Stimulated activated memory B cell treated with anti-CD40 and anti-IgM and Interleukin-4, amounts not matched to agents 10 μg/mL and 1 μg/mL and 100 μg/mL, for 72 hours (primary cell): ENCODE data around the gene TJP2.

Experiments used
- ATAC-seq: fragments of 150-1000 bp; cut with Tn5 transposase; 2 replicates; pipeline ENCODE4 v1.10.0; 2021
- H3K27ac Mint-ChIP-seq: one replicate; pipeline ENCODE4 v1.8.0; 2022; ENCODE audit warnings: mild to moderate bottlenecking, mixed read lengths
- H3K27me3 Mint-ChIP-seq: one replicate; pipeline ENCODE4 v1.8.0; 2022; ENCODE audit warnings: mixed read lengths
- H3K36me3 Mint-ChIP-seq: one replicate; pipeline ENCODE4 v1.8.0; 2022; ENCODE audit warnings: mixed read lengths
- H3K4me1 Mint-ChIP-seq: one replicate; pipeline ENCODE4 v1.8.0; 2022; ENCODE audit warnings: mixed read lengths
- H3K4me3 Mint-ChIP-seq: one replicate; pipeline ENCODE4 v1.8.0; 2022; ENCODE audit warnings: mild to moderate bottlenecking, moderate library complexity, mixed read lengths
- H3K9me3 Mint-ChIP-seq: one replicate; pipeline ENCODE4 v1.8.0; 2022; ENCODE audit warnings: mixed read lengths

TJP2 gene

DNA sequence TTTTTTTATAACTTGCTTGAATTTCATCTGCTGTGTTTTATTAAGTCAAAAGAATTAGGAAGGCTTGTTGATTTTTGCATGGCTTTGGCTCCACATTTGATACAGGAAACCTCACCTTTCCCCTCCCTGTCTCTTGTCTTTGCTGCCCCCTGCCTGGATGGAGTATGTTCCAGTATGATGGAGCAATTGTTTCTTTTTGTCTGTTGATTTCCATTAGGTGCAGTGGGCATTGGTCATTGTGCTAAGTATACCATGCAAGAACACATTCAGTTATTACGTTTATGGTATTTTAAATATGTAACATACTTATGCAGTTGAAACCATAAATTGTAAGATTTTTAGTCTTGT, 19.6 kb downstream of the TJP2 start:
- Mint-ChIP-seq H3K9me3 (no peaks in the 10 kb centered on the region), H3K27me3 (no peaks in the 10 kb centered on the region), H3K4me3 (no peak overlapping the region), H3K4me1 (peaks cover 9% of the 10 kb centered on the region), H3K36me3 (no peaks in the 10 kb centered on the region), H3K27ac (no peak overlapping the region)
- no peak for ATAC-seq

DNA sequence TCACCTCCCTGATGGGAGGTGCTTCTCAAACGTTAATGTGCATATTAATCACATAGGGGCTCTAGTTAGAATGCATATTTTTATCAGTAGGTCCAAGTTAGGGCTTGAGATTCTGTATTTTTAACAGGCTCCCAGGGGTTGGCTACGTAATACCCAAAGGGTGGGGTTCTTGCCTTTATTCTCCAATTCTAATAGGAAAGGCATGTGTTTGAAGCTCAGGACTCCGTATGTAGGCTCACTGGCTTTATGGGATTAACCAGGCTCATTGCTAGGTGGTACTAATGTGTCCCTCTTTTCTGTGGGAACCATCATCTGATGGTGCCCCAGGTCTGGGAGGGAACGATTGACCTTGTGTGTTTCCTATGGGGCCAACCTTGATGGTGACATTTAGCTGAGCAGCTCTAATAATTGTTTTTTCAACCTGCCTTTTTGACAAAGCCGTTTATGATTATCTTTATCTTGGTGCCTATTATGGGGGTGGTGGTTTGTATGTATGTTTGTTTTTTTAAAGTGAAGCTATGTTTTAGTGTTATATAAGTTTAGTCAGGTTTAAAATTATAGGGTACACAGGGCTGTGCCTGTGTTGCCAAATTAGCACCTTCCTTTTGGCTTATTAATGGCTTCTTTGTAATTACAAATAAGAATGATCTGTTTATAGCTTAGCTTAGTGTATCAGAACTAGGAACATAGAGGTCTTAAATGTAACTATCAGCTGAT, 20.8 kb downstream of the TJP2 start:
- Mint-ChIP-seq H3K27me3 (no peaks in the 10 kb centered on the region), H3K4me3 (no peak overlapping the region), H3K4me1 (peaks cover 13% of the 10 kb centered on the region), H3K9me3 (no peaks in the 10 kb centered on the region), H3K36me3 (no peaks in the 10 kb centered on the region), H3K27ac (no peak overlapping the region)
- ATAC-seq, result no peak

DNA sequence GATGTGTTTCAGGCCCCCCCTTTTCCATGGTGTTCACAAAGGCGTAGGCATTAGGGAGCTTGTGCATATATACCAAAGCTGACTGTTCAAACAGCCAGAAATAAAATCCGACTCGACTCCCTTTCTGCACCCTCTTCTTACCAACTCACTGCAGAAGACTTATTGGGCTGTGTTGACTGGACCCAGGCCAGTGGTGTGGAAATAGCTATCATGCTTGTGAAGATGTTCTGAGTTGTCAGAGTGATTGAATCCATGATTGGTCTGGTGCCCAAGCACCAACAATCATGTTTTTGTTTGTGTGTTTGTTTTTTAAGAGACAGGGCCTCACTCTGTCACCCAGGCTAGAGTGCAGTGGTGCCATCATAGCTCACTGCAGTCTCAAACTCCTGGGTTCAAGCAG, 21.6 kb downstream of the TJP2 start:
- no peaks in the 10 kb centered on the region for H3K27me3 Mint-ChIP-seq
- no peak for ATAC-seq
- H3K9me3 Mint-ChIP-seq, result no peaks in the 10 kb centered on the region
- H3K4me1 Mint-ChIP-seq, result peaks cover 15% of the 10 kb centered on the region
- no peak overlapping the region for H3K27ac Mint-ChIP-seq
- H3K36me3 Mint-ChIP-seq, result no peaks in the 10 kb centered on the region
- H3K4me3 Mint-ChIP-seq, result no peak overlapping the region

DNA sequence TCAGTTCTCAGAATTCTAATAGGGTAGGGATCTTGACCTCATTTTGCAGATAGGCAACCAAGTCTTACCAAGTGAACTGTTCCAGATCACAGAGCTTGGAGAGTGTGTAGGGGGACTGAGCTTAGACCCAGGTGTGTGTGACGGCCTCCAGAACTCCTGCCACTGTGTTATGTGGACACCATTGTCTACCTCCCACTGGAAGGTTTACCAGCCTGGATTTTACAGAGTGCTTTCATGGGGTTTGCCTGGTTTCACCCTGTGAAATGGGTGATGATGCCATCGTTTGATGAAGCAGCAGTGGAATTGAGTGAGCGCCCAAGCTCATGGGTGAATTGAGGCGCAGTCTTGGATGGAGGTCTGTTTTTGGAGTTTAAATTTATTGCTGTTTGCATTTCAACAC, 23.6 kb downstream of the TJP2 start:
- Mint-ChIP-seq H3K36me3 (no peaks in the 10 kb centered on the region), H3K4me1 (peaks cover 13% of the 10 kb centered on the region), H3K4me3 (no peak overlapping the region), H3K9me3 (no peaks in the 10 kb centered on the region), H3K27me3 (no peaks in the 10 kb centered on the region), H3K27ac (no peak overlapping the region)
- no peak for ATAC-seq

DNA sequence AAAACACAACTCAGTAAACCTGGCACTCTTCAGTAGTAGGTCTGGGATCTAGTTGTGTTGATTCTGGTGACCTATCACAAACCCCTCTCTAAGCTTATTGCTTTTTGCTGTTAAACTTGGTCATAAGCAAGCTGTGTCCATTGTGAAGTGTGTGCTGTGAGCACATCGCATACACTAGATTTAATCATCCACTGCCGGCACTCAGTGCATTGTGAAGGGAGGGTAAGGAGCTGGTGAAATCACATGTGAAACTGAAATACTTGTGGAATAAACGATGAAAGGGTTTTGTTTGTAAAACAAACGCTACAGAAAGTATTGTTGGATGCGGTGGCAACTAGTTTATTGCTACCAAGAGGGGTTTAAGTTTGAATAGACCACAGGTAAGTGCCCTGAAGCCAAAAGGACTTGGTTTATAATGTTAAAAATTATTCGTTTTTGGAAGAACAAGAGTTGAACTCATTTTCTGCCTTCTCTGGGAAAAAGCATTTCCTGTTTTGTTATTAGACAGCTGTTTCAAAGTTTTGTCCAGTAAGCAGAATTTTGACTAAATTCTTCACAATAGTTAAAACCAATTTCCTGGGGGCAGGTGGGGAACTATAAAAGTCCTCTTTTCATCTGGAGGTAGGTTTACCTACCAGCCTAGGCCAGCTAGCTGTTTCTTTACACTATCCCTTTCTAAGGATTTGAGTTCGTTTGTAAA, 24.6 kb downstream of the TJP2 start:
- ATAC-seq, result no peak
- H3K27me3 Mint-ChIP-seq, result no peaks in the 10 kb centered on the region
- no peaks in the 10 kb centered on the region for H3K9me3 Mint-ChIP-seq
- H3K36me3 Mint-ChIP-seq, result no peaks in the 10 kb centered on the region
- no peak overlapping the region for H3K4me3 Mint-ChIP-seq
- no peak overlapping the region for H3K27ac Mint-ChIP-seq
- H3K4me1 Mint-ChIP-seq, result peaks cover 13% of the 10 kb centered on the region

DNA sequence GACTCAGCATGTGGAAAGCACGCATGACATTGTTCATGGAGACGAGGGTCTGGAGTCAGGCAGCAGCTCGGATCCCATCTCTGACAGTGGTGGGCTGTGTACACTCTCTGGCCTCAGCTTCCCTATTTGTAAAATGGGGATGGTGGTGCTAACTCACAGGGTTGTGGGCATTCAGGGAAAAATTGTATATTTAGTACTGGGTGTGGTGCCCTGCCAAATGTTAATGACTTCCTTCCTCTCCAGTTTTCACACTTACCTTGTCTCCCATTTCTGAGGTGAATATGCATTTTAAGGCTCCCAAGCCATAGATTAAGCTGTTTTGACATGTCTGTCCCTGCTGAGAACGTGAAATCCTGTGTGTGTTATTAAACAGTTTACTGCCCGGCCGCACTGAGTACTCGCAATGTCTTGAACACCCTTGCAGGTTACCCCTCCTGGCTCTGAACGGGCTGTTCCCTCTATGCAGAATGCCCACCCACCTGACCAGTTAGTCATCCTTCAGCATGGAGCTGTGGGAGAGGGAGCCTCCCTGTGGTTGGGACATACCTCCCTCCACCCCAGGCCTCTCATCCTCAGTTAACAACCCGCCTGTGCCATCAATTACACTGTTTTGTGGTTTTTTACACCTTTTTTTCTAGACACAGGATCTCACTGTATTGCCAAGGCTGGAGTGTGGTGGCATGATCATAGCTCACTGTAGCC, 25.8 kb downstream of the TJP2 start:
- Mint-ChIP-seq H3K4me1 (peaks cover 13% of the 10 kb centered on the region), H3K27me3 (no peaks in the 10 kb centered on the region), H3K36me3 (no peaks in the 10 kb centered on the region), H3K9me3 (no peaks in the 10 kb centered on the region), H3K27ac (no peak overlapping the region), H3K4me3 (no peak overlapping the region)
- no peak for ATAC-seq

DNA sequence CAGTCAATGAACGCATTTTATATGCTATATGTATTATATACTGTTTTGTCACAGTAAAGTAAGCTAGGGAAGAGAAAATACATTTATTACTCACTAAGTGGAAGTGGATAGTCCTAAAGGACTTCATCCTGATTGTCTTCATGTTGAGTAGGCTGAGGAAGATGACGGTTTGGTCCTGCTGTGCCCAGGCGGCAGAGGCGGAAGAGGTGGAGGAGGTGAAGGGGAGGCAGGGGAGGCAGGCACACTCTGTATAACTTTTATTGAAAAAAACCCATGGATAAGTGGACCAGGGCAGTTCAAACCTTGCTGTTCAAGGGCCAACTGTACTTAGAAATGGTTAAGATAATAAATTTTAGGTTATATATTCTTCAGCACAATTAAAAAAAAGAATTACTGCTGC, 28.5 kb downstream of the TJP2 start:
- Mint-ChIP-seq H3K27ac (no peak overlapping the region), H3K4me1 (peaks cover 13% of the 10 kb centered on the region), H3K36me3 (no peaks in the 10 kb centered on the region), H3K9me3 (no peaks in the 10 kb centered on the region), H3K4me3 (no peak overlapping the region), H3K27me3 (no peaks in the 10 kb centered on the region)
- ATAC-seq, result no peak

DNA sequence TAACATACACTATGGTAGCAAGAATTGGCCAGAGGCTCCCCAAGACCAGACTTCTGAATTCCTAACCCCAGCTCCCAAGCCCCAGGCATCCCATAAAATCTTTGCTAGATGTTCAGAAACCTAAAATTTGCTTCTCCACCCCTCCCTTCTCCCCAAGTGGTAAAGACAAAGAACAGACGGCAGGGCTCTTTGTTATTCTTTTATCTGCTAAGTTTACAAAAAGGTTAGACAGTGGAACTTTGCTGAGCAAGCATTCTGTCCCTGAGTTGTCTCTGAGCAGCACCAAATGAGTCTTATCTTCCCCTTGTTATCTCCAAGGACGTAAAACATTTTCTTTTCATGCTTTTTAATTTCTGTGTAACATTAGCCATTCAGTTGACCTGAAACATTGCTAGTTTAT, 30.2 kb downstream of the TJP2 start:
- Mint-ChIP-seq H3K27ac (no peak overlapping the region), H3K4me1 (peaks cover 13% of the 10 kb centered on the region), H3K27me3 (no peaks in the 10 kb centered on the region), H3K9me3 (no peaks in the 10 kb centered on the region), H3K36me3 (no peaks in the 10 kb centered on the region), H3K4me3 (no peak overlapping the region)
- ATAC-seq, result no peak

DNA sequence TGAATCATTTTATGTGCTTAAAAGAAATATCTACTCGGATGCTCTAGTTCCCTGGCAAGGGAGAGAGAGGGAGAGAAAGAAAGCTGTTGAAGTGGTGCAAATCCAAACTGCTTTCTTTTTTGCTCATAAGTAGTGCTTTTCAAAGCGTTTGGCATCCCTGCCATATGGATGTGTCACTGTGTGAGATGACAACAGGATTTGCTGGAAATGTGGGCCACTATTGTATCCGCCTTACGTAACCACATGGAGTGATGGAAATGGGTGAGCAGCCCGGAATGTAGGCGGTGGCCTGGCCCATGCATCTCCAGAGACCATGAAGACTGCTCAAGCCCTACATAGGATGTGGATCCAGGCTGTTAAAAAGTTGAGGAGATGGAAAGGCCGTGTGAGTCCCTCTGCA, 30.8 kb downstream of the TJP2 start:
- H3K4me1 Mint-ChIP-seq, result peaks cover 10% of the 10 kb centered on the region
- no peaks in the 10 kb centered on the region for H3K36me3 Mint-ChIP-seq
- ATAC-seq, result no peak
- H3K9me3 Mint-ChIP-seq, result no peaks in the 10 kb centered on the region
- H3K27ac Mint-ChIP-seq, result no peak overlapping the region
- no peaks in the 10 kb centered on the region for H3K27me3 Mint-ChIP-seq
- no peak overlapping the region for H3K4me3 Mint-ChIP-seq

DNA sequence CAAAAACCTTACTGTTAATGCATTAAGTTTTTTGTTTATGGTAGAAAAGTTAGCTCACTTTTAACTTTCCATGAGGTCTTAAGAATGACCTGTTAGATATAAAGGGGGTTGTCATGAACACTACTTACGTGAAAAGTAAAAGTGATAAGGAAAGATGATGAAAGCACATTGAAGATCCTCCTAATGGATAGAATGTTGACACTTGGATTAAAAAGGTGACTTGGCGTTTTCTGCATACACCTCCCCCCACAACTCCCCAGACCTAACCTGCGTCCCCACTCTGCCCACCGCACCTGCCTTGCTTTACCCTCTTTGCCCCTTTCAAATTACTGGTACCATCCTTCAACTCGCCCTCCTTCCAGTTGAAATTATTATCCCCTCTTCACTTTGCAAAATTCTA, 32.0 kb downstream of the TJP2 start:
- no peaks in the 10 kb centered on the region for H3K27me3 Mint-ChIP-seq
- no peak overlapping the region for H3K4me3 Mint-ChIP-seq
- no peak for ATAC-seq
- no peaks in the 10 kb centered on the region for H3K36me3 Mint-ChIP-seq
- H3K27ac Mint-ChIP-seq, result no peak overlapping the region
- H3K4me1 Mint-ChIP-seq, result no peaks in the 10 kb centered on the region
- no peaks in the 10 kb centered on the region for H3K9me3 Mint-ChIP-seq

DNA sequence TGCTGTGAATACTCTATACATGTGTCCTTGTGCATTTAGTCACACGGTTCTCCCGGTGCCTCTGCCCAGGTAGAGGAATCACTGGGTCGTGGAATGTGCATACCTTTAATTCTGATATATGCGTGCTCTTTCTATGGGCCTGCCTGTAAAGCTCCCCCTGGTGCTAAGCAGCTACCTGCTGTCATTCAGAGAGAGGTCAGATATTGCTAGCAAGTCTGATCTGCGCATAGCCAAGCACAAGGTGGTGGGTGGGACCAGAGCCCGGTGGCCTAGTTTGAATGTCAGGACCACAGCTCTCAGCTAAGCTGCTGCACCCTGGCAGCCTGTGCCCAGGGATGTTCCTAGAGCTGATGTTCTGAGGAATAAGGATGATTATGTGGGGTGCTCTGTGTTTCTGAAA, 33.4 kb downstream of the TJP2 start:
- no peak overlapping the region for H3K27ac Mint-ChIP-seq
- ATAC-seq, result no peak
- no peak overlapping the region for H3K4me3 Mint-ChIP-seq
- no peaks in the 10 kb centered on the region for H3K9me3 Mint-ChIP-seq
- no peaks in the 10 kb centered on the region for H3K27me3 Mint-ChIP-seq
- H3K4me1 Mint-ChIP-seq, result no peaks in the 10 kb centered on the region
- H3K36me3 Mint-ChIP-seq, result no peaks in the 10 kb centered on the region

DNA sequence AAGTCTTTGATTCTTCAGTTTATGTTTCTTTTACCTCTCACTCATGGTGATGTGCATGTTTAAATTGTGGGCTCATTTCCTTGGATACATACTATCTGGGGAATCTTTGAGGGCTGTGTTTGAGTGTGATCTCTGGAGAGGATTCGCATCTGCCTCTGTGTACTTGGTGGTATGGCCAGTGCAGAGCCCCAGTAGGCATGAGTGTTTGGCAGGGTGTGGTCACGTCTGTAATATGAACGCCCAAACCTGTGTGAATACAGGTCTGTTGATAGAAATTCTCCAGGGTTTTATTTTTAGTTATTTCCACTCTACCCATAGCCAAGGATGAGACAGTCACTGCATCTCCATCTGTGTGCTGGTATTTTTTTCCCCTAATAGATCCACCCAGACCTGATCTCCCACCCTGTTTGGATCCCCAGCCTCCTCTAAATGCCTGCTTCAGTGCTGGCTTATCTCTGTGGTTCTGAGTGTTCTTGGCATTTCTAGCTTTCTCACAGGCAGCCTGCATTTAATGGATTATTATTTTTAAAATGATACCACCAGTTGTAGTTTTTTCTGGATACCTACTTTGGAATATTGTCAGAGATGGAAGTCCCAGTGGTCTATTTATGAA, 37.5 kb downstream of the TJP2 start:
- Mint-ChIP-seq H3K4me1 (no peaks in the 10 kb centered on the region), H3K36me3 (peaks cover 6% of the 10 kb centered on the region), H3K27me3 (no peaks in the 10 kb centered on the region), H3K9me3 (no peaks in the 10 kb centered on the region), H3K27ac (no peak overlapping the region), H3K4me3 (no peak overlapping the region)
- ATAC-seq, result no peak

DNA sequence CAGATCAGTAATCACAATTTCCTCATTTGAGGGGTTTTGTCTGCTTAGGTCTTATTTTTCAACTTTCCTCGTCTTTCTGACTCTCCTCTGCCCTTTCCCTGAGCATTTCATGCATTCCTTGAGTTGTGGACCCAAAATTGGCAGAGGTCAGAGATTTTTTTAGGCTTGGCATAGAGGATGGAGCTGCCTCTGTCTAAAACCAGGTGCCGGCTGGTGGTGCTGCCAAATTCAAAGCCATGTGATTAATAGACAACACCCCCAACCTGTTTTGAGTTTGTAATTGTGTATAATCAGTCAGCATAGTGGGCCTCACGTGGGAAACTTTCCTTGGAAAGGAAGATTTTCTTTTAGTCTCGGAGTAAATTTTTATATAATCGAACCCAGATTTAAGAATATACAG, 39.6 kb downstream of the TJP2 start:
- ATAC-seq, result no peak
- H3K4me1 Mint-ChIP-seq, result no peaks in the 10 kb centered on the region

DNA sequence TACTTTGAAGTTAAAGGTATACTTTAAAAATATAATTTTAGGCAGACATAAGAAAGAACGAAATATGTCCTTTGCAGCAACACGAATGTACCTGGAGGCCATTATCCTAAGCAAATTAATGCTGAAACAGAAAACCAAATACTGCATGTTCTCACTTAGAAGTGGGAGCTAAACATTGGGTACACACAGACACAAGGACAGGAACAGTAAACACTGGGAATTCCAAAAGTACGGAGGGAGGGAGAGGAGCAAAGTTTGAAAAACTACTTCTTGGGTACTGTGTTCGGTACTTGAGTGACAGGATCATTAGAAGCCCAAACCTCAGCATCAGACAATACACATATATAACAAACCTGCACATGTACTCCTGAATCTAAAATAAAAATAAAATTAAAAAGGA, 40.9 kb downstream of the TJP2 start:
- Mint-ChIP-seq H3K27me3 (no peaks in the 10 kb centered on the region), H3K4me3 (no peak overlapping the region), H3K9me3 (no peaks in the 10 kb centered on the region), H3K27ac (no peak overlapping the region), H3K36me3 (peaks cover 6% of the 10 kb centered on the region), H3K4me1 (no peaks in the 10 kb centered on the region)
- ATAC-seq, result no peak

More for the DNA sequence above, 39.6 kb downstream of the TJP2 start:
- peaks cover 6% of the 10 kb centered on the region for H3K36me3 Mint-ChIP-seq
- H3K4me3 Mint-ChIP-seq, result no peak overlapping the region
- H3K27me3 Mint-ChIP-seq, result no peaks in the 10 kb centered on the region
- H3K27ac Mint-ChIP-seq, result no peak overlapping the region
- H3K9me3 Mint-ChIP-seq, result no peaks in the 10 kb centered on the region

DNA sequence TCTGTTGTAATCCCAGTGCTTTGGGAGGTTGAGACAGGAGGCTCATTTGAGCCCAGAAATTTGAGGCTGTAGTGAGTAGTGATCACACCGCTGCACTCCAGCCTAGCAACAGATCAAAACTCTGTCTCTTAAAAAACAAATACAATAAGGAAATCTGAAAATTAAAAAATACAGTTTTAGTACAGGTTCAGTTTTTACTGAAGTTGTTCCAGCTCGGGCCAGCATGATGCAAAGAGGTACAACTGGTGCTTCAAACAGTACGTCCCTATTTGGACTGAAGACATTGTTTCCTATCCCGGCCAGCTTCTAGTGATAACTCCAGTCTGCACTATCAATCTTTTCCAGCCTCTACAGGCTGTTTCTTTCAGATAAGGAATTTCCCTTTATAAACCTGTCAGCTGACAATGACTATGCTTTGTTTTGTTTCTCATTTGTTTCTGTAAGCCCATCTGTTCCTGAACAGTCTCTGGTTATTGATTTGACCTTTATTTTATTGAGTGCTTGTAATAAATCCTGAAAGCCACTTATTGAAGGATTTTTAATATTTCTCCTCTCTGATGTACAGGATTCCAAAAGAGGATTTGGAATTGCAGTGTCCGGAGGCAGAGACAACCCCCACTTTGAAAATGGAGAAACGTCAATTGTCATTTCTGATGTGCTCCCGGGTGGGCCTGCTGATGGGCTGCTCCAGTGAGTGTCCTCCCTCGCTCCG, 41.9 kb downstream of the TJP2 start:
- no peaks in the 10 kb centered on the region for H3K4me1 Mint-ChIP-seq
- ATAC-seq, result no peak
- no peak overlapping the region for H3K27ac Mint-ChIP-seq
- peaks cover 12% of the 10 kb centered on the region for H3K36me3 Mint-ChIP-seq
- H3K27me3 Mint-ChIP-seq, result no peaks in the 10 kb centered on the region
- no peak overlapping the region for H3K4me3 Mint-ChIP-seq
- H3K9me3 Mint-ChIP-seq, result no peaks in the 10 kb centered on the region
